NCI-H748 (cell line): Measurements from ENCODE around the gene SOAT2.

Source experiments
- DNase-seq: peaks from one replicate; lab custom pipeline; 2025; ENCODE audit not compliant: unreplicated experiment; lab: John Stamatoyannopoulos, UW

The SOAT2 gene, protein sequence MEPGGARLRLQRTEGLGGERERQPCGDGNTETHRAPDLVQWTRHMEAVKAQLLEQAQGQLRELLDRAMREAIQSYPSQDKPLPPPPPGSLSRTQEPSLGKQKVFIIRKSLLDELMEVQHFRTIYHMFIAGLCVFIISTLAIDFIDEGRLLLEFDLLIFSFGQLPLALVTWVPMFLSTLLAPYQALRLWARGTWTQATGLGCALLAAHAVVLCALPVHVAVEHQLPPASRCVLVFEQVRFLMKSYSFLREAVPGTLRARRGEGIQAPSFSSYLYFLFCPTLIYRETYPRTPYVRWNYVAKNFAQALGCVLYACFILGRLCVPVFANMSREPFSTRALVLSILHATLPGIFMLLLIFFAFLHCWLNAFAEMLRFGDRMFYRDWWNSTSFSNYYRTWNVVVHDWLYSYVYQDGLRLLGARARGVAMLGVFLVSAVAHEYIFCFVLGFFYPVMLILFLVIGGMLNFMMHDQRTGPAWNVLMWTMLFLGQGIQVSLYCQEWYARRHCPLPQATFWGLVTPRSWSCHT

DNA sequence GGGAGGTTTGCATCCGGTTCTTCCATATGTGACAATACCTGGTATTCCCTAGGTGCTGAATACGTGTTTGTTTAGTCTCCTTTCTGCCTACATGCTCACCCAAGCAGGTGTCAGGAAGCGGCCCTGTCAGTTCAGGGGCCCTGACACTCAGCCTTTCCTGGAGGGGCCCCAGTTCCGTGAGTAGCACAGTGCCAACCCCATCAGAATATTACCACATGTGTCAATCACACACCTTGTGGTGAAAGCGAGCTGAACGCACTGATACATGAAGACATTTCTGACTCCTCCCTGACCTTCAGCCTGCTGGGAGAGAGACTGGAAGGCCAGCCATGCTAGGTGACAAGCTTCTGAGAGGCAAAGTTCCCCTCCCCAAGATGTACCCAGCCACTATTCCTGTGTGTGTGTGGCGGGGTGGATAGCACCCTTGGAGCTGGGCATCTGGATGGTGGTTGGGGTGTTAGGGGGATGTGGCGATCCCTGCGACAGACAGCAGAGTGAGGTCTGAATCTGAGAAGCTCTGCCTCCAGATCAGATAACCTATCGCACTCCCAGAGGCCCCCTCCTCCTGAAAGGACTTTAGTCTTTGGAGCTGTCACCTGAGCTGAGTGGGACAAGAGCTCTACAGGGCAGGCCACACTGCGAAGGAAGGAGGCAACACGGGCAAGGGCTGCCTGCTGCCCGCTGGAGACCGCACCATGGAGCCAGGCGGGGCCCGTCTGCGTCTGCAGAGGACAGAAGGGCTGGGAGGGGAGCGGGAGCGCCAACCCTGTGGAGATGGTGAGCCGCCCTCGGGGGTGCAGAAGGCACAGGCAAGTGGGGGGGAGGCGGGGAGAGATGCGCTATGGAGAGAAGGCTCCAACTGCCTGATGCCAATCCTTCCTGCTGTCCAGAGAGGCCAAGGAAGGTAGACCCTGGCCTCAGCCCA lies at the start of gene SOAT2:
Gene SOAT2, plus strand, starts transcription at position 604 of the 925 bp plus-strand sequence. Its CDS starts 92 bp downstream, at position 696.
- DNase-seq, result no peak

- peak; percentile 96 for DNase-seq
These were observed 49.0 kb upstream of the SOAT2 start for GRCh38 chr12:53054112-53054878.

DNA sequence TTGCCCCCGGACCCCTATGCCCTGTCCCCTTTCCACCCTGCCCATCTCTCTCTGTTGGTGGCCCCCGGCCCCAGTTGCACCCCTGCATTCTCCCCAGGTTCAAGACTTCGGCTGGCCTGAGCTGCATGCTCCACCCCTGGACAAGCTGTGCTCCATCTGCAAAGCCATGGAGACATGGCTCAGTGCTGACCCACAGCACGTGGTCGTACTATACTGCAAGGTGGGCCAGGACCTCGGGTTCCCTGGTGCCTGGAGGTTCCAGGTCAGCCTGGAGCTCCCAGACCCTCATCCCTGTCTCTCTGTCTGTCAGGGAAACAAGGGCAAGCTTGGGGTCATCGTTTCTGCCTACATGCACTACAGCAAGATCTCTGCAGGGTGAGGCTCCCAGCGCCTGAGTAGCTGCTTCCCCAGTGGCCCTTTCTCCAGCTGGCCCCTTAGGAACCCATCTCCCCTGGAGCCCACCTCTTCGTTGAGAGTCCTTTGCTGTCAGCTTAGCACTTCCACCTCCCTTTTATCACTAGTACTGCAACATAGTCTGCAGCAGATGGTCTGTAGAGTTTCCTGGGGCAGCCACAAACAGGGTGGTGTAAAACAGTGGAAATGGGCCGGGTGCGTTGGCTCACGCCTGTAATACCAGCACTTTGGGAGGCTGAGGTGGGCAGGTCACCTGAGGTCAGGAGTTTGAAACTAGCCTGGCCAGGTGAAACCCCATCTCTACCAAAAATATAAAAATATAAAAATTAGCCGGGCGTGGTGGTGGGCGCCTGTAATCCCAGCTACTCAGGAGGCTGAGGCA lies 47.6 kb upstream of the SOAT2 start:
- no peak for DNase-seq

GRCh38 chr12:53056296-53056695 lies 47.0 kb upstream of the SOAT2 start:
- DNase-seq, result no peak

DNA sequence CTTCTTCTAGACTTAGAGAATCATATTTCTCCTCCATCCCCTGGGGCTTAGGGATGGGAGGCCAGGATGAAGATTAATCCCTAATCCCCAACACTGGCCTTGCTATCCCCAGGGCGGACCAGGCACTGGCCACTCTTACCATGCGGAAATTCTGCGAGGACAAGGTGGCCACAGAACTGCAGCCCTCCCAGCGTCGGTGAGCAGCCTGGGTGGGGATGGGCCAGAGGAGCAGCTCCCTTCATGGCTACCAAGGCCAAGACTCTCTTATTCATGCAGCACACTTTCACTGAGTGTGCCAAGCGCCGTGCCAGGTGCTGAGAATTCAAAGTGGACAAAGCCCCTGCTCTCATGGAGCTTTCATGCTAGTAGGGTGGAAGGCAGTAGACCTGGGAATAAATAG lies 46.4 kb upstream of the SOAT2 start:
- no peak for DNase-seq

DNA sequence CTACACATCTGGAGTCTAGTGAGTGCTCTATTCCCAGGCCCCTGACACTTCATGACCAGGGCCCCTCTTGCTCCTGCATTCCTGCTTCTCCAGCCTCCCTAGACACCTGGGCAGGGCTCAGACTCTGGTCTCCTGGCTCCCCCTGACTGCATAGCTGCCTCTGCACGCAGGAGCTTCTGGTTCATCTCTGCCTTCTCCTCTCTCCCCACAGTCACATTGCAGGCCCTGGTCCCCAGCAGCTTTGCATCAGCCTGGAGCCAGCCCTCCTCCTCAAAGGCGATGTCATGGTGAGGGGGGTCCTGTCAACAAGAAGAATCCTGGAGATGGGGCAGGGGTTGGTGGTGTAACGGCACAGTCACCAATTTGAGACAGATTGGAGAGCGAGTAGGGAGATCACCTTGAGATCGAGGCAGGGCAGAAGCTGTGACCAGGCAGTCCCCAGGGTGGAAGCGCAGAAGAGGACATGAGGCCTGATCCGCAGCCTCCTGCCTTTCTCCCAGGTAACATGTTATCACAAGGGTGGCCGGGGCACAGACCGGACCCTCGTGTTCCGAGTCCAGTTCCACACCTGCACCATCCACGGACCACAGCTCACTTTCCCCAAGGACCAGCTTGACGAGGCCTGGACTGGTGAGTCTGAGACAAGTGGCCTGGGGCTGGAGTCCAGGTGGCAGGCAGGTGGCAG lies 45.3 kb upstream of the SOAT2 start:
- DNase-seq, result no peak

- no peak for DNase-seq
These were observed 44.4 kb upstream of the SOAT2 start for GRCh38 chr12:53058674-53059433.

DNA sequence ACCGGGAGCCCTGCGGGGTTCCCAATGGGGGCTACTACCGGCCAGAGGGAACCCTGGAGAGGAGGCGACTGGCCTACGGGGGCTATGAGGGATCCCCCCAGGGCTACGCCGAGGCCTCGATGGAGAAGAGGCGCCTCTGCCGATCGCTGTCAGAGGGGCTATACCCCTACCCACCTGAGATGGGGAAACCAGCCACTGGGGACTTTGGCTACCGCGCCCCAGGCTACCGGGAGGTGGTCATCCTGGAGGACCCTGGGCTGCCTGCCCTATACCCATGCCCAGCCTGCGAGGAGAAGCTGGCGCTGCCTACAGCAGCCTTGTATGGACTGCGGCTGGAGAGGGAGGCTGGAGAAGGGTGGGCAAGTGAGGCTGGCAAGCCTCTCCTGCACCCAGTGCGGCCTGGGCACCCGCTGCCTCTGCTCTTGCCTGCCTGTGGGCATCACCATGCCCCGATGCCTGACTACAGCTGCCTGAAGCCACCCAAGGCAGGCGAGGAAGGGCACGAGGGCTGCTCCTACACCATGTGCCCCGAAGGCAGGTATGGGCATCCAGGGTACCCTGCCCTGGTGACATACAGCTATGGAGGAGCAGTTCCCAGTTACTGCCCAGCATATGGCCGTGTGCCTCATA lies 43.7 kb upstream of the SOAT2 start:
- DNase-seq, result no peak

DNA sequence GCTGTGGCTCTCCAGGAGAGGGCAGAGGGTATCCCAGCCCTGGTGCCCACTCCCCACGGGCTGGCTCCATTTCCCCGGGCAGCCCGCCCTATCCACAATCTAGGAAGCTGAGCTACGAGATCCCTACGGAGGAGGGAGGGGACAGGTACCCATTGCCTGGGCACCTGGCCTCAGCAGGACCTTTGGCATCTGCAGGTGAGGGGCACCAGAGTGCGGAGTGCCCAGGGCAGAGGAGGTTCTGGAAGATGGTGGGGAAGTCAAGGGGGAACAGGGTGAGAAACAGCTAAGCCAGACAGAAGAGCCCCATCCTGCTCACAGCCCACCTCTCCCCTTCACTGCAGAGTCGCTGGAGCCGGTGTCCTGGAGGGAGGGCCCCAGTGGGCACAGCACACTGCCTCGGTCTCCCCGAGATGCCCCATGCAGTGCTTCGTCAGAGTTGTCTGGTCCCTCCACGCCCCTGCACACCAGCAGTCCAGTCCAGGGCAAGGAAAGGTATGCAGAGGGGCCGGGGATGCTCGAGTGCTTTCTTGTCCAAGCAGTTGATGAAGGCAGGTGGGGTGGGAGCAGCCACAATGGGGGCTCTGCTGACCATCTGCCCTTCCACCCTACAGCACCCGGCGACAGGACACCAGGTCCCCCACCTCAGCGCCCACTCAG lies 43.1 kb upstream of the SOAT2 start:
- DNase-seq, result no peak

DNA sequence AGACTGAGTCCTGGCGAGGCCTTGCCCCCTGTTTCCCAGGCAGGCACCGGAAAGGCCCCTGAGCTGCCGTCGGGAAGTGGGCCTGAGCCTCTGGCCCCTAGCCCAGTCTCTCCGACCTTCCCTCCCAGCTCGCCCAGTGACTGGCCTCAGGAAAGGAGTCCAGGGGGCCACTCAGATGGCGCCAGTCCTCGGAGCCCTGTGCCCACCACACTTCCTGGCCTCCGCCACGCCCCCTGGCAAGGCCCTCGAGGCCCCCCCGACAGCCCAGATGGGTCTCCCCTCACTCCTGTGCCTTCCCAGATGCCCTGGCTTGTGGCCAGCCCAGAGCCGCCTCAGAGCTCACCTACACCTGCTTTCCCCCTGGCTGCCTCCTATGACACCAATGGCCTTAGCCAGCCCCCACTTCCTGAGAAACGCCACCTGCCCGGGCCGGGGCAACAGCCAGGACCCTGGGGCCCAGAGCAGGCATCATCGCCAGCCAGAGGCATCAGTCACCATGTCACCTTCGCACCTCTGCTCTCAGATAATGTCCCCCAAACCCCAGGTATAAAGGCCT lies 42.5 kb upstream of the SOAT2 start:
- peak; percentile 72 for DNase-seq

GRCh38 chr12:53061404-53062010 lies 41.8 kb upstream of the SOAT2 start:
- peak; percentile 89 for DNase-seq

GRCh38 chr12:53062011-53062961 lies 41.0 kb upstream of the SOAT2 start:
- DNase-seq, result no peak

- DNase-seq, result no peak
These were observed 40.1 kb upstream of the SOAT2 start for GRCh38 chr12:53062977-53063707.

GRCh38 chr12:53063708-53064612 lies 39.3 kb upstream of the SOAT2 start:
- no peak for DNase-seq
